GM12878 (cell line): Measurements from ENCODE around the gene INHA. TPM values are rescaled to one million over a fixed set of nuclear protein-coding genes. Genes with fewer than 3 reads are reported as not detected.

Source experiments
- CHD2 ChIP-seq: IDR thresholded peaks from 2 replicates; pipeline ENCODE4 v1.6.1; 2011; ENCODE audit warnings: low read depth, low read length, improper control_type of control experiment, borderline replicate concordance
- FOS ChIP-seq: IDR thresholded peaks from 3 replicates; pipeline ENCODE4 v1.6.1; 2011; ENCODE audit warnings: borderline replicate concordance; ENCODE audit not compliant: insufficient read length; ENCODE audit errors: extremely low read depth
- GATAD2B ChIP-seq: fragments of 450-650 bp; conservative IDR thresholded peaks from 2 replicates; pipeline ENCODE4 v1.6.1; 2017; ENCODE audit warnings: low read depth, mild to moderate bottlenecking, moderate library complexity
- MEF2A ChIP-seq: IDR thresholded peaks from 2 replicates; pipeline ENCODE4 v1.6.1; 2011; ENCODE audit warnings: low read depth, mild to moderate bottlenecking, low read length, moderate library complexity; ENCODE audit not compliant: insufficient read depth
- NR2C1 ChIP-seq: fragments of 450-650 bp; IDR thresholded peaks from 2 replicates; pipeline ENCODE4 v1.6.1; 2017; ENCODE audit warnings: antibody characterized with exemption, mild to moderate bottlenecking, moderate library complexity
- NR2F1 ChIP-seq: fragments of 450-650 bp; conservative IDR thresholded peaks from 2 replicates; pipeline ENCODE4 v1.6.1; 2017; ENCODE audit warnings: mild to moderate bottlenecking
- POLR2AphosphoS5 ChIP-seq: IDR thresholded peaks from 2 replicates; pipeline ENCODE4 v1.6.1; 2011; ENCODE audit warnings: mild to moderate bottlenecking, low read length, inconsistent platforms
- RAD21 ChIP-seq: IDR thresholded peaks from 2 replicates; pipeline ENCODE4 v1.6.1; 2011; ENCODE audit warnings: mild to moderate bottlenecking, low read depth, low read length, moderate library complexity; ENCODE audit not compliant: insufficient read depth
- RB1 ChIP-seq: fragments of 450-650 bp; formaldehyde crosslinking; IDR thresholded peaks from 2 replicates; pipeline ENCODE4 v1.6.1; 2017; ENCODE audit warnings: mild to moderate bottlenecking, borderline replicate concordance
- SUZ12 ChIP-seq: fragments of 200-600 bp; sonication (generic); IDR thresholded peaks from one replicate; pipeline ENCODE4 v1.6.1; 2018; ENCODE audit warnings: antibody characterized with exemption, mild to moderate bottlenecking; ENCODE audit not compliant: unreplicated experiment
- TBL1XR1 ChIP-seq: IDR thresholded peaks from 2 replicates; pipeline ENCODE4 v1.6.1; 2012; ENCODE audit warnings: low read depth, low read length, improper control_type of control experiment
- TCF3 ChIP-seq: IDR thresholded peaks from 2 replicates; pipeline ENCODE4 v1.6.1; 2012; ENCODE audit warnings: low read depth, mild to moderate bottlenecking, low read length, borderline replicate concordance; ENCODE audit not compliant: insufficient read depth
- polyA plus RNA-seq, 11 experiments: library from polyadenylated mRNA; depleted of rRNA in 4 of 11; unstranded in 6 of 11; stranded (reverse) in 5 of 11; fragments of >200 nt; fragmentation: Nextera tagmentation in 4 of 11; fragmentation: Illumina TruSeq in 1 of 11; extraction: Ambion mirVana in 4 of 11; extraction: Trizol in 1 of 11; gene quantifications; 1 replicate in 1 of 11; 2 replicates in 10 of 11; pipeline versions ENCODE4 v1.2.1 to v1.2.3, GENCODE V29; 2011 to 2016; ENCODE audit warnings: inconsistent platforms in 2 of 11, missing spikeins in 2 of 11, low read depth in 1 of 11
- total RNA-seq, 4 experiments: library from RNA; depleted of rRNA in 3 of 4; stranded (reverse); fragments of >200 nt in 3 of 4; fragmentation: Illumina TruSeq in 1 of 4; extraction: Trizol in 1 of 4; gene quantifications; 2 replicates each; pipeline versions ENCODE4 v1.2.1 to v1.2.3, GENCODE V29; 2013 to 2021
- TF ChIP-seq, protein P1 (sequence below): fragments of 450-650 bp; IDR thresholded peaks from 2 replicates; pipeline ENCODE4 v1.6.1; 2016; ENCODE audit warnings: mild to moderate bottlenecking
- TF ChIP-seq, protein P2 (sequence below): fragments of 450-650 bp; IDR thresholded peaks from 2 replicates; pipeline ENCODE4 v1.6.1; 2018; ENCODE audit warnings: mild to moderate bottlenecking, low read depth, moderate library complexity; ENCODE audit not compliant: partially characterized antibody
- TF ChIP-seq, protein P3 (sequence below), 3 experiments: IDR thresholded peaks in 2 of 3; conservative IDR thresholded peaks in 1 of 3; 2 replicates each; pipeline ENCODE4 v1.5.1; 2011; ENCODE audit warnings: low read depth in 3 of 3, low read length in 3 of 3, mild to moderate bottlenecking in 3 of 3, control low read depth in 2 of 3, moderate library complexity in 2 of 3, inconsistent platforms in 1 of 3, mixed read lengths in 1 of 3; ENCODE audit not compliant: control insufficient read depth in 2 of 3, insufficient read depth in 1 of 3; ENCODE audit errors: extremely low read depth in 1 of 3
- TF ChIP-seq, protein P4 (sequence below): IDR thresholded peaks from 2 replicates; pipeline ENCODE4 v1.6.1; 2011; ENCODE audit warnings: mild to moderate bottlenecking, low read depth, low read length, moderate library complexity; ENCODE audit not compliant: insufficient replicate concordance
- TF ChIP-seq, protein P5 (sequence below): IDR thresholded peaks from 2 replicates; pipeline ENCODE4 v1.6.1; 2011; ENCODE audit warnings: borderline replicate concordance, low read depth, mild to moderate bottlenecking, moderate library complexity, mixed read lengths, low read length; ENCODE audit not compliant: insufficient read depth; ENCODE audit errors: extremely low read length
- TF ChIP-seq, protein P6 (sequence below): fragments of 150-350 bp; IDR thresholded peaks from 2 replicates; pipeline ENCODE4 v1.6.1; 2014; ENCODE audit warnings: mild to moderate bottlenecking, low read depth, low read length

The INHA gene
- total and polyA plus RNA-seq, 10 of the 15 experiments (the other 5 are each of a cell fraction or from before 2014, with no cell fraction given) = not detected

DNA sequence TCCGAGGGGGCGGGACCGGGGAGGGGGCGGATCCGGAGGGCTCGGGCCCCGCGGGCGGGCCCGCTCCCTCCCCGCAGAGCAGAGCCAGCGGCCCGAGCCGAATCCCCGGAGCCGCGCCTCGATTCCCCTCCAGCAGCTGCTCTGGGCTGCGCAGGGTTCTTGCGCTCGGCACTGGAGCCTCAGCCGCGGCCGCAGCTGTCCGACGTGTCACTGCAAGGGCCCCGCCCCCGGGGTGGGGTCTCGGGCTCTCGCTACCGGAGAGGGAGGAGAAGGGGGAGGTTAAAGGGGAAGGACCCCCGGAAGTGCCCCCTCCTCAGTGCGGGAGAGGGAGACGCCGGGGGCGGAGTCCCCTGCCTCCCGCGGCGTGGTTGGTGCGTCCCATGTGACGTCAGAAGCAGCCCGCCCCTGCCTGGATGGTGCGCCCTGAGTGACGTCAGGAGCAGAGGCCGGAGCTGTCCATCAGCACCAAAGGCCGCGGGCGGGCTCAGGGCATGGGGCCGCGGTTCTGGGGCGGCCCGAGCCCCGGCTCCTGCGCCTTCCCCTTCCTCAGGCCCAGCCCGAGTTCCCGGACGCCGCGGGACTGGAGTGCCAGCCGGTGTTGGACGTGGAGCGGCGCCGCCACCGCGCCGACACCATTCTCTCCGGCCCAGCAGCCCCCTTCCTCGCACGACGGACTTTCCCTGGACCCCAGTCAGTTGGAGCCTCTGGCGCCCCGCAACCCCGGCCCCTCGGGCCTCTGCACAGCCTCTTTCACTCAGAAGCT is 28.3 kb upstream of the INHA start, which contains the start of the genes CHPF and TMEM198 (continued):
- TF ChIP-seq, protein P1, sequence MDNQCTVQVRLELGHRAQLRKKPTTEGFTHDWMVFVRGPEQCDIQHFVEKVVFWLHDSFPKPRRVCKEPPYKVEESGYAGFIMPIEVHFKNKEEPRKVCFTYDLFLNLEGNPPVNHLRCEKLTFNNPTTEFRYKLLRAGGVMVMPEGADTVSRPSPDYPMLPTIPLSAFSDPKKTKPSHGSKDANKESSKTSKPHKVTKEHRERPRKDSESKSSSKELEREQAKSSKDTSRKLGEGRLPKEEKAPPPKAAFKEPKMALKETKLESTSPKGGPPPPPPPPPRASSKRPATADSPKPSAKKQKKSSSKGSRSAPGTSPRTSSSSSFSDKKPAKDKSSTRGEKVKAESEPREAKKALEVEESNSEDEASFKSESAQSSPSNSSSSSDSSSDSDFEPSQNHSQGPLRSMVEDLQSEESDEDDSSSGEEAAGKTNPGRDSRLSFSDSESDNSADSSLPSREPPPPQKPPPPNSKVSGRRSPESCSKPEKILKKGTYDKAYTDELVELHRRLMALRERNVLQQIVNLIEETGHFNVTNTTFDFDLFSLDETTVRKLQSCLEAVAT = peak; percentile 83
- TF ChIP-seq NR2F1 = peak; percentile 82
- TF ChIP-seq TBL1XR1 = 0 out of 2 replicates have a peak, but pooled peaks have one; percentile 26
- TF ChIP-seq, protein P2, sequence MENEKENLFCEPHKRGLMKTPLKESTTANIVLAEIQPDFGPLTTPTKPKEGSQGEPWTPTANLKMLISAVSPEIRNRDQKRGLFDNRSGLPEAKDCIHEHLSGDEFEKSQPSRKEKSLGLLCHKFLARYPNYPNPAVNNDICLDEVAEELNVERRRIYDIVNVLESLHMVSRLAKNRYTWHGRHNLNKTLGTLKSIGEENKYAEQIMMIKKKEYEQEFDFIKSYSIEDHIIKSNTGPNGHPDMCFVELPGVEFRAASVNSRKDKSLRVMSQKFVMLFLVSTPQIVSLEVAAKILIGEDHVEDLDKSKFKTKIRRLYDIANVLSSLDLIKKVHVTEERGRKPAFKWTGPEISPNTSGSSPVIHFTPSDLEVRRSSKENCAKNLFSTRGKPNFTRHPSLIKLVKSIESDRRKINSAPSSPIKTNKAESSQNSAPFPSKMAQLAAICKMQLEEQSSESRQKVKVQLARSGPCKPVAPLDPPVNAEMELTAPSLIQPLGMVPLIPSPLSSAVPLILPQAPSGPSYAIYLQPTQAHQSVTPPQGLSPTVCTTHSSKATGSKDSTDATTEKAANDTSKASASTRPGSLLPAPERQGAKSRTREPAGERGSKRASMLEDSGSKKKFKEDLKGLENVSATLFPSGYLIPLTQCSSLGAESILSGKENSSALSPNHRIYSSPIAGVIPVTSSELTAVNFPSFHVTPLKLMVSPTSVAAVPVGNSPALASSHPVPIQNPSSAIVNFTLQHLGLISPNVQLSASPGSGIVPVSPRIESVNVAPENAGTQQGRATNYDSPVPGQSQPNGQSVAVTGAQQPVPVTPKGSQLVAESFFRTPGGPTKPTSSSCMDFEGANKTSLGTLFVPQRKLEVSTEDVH = no peak
- no peak for TF ChIP-seq CHD2
- TF ChIP-seq GATAD2B = 0 out of 2 replicates have a peak, but pooled peaks have one; percentile 36
- TF ChIP-seq TCF3 = no peak
- TF ChIP-seq MEF2A = no peak
- TF ChIP-seq, protein P3, sequence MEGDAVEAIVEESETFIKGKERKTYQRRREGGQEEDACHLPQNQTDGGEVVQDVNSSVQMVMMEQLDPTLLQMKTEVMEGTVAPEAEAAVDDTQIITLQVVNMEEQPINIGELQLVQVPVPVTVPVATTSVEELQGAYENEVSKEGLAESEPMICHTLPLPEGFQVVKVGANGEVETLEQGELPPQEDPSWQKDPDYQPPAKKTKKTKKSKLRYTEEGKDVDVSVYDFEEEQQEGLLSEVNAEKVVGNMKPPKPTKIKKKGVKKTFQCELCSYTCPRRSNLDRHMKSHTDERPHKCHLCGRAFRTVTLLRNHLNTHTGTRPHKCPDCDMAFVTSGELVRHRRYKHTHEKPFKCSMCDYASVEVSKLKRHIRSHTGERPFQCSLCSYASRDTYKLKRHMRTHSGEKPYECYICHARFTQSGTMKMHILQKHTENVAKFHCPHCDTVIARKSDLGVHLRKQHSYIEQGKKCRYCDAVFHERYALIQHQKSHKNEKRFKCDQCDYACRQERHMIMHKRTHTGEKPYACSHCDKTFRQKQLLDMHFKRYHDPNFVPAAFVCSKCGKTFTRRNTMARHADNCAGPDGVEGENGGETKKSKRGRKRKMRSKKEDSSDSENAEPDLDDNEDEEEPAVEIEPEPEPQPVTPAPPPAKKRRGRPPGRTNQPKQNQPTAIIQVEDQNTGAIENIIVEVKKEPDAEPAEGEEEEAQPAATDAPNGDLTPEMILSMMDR (IDR thresholded peaks at IDR 0.05 in 2 of 3, conservative IDR thresholded peaks at IDR 0.05 in 1 of 3; ENCODE audit: control insufficient read depth in 2 of 3, extremely low read depth in 1 of 3, insufficient read depth in 1 of 3, low read depth in 3 of 3, low read length in 3 of 3) = no peak
- TF ChIP-seq, protein P4, sequence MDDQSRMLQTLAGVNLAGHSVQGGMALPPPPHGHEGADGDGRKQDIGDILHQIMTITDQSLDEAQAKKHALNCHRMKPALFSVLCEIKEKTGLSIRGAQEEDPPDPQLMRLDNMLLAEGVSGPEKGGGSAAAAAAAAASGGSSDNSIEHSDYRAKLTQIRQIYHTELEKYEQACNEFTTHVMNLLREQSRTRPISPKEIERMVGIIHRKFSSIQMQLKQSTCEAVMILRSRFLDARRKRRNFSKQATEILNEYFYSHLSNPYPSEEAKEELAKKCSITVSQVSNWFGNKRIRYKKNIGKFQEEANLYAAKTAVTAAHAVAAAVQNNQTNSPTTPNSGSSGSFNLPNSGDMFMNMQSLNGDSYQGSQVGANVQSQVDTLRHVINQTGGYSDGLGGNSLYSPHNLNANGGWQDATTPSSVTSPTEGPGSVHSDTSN = peak; percentile 58
- TF ChIP-seq NR2C1 = peak; percentile 59; the same call in 1 of the 2 replicates
- TF ChIP-seq, protein P5, sequence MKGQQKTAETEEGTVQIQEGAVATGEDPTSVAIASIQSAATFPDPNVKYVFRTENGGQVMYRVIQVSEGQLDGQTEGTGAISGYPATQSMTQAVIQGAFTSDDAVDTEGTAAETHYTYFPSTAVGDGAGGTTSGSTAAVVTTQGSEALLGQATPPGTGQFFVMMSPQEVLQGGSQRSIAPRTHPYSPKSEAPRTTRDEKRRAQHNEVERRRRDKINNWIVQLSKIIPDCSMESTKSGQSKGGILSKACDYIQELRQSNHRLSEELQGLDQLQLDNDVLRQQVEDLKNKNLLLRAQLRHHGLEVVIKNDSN = no peak
- no peak for TF ChIP-seq SUZ12
- TF ChIP-seq RB1 = no peak
- TF ChIP-seq RAD21 = no peak
- TF ChIP-seq FOS = no peak
- no peak for TF ChIP-seq POLR2AphosphoS5
- TF ChIP-seq, protein P6, sequence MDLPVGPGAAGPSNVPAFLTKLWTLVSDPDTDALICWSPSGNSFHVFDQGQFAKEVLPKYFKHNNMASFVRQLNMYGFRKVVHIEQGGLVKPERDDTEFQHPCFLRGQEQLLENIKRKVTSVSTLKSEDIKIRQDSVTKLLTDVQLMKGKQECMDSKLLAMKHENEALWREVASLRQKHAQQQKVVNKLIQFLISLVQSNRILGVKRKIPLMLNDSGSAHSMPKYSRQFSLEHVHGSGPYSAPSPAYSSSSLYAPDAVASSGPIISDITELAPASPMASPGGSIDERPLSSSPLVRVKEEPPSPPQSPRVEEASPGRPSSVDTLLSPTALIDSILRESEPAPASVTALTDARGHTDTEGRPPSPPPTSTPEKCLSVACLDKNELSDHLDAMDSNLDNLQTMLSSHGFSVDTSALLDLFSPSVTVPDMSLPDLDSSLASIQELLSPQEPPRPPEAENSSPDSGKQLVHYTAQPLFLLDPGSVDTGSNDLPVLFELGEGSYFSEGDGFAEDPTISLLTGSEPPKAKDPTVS = no peak
